ENCODE measurements around the gene GPR37L1.

DNA sequence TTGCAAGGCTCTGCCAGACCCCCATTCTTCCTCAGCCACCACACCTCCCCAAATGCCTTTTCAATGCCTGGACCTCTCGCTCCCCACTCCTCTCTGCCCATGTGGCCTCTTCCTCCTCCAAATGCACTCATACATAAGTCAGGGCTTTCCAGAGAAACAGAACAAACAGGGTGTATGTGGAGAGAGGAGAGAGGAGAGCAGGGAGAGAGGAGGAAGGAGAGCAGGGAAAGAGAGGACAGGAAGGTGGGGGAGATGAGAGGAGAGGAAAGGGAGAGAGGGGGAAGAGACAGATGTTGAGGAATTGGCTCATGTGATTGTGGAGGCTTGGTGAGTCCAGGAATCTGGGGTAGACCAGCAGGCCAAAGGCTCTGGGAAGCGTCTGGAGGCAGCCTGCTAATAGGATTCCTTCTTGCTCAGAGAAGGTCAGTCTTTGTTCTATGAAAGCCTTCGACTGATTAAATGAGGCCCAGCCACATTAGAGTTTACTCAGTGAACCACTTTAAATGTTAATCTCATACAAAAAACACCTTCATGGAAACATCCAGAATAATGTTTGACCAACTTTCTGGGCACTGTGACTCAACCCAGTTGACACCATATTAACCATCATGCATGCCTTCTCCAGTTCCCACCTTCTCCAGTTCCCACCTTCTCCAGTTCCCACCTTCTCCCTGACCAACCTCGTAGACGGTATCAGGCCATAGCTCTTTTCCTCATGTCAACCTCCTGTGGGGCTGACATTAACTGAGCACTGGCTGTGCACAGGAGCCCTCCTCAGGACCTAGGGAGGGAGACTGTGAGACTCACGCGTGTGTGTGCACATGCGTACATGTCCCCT, 59.5 kb downstream of the GPR37L1 start:
- no peak for TF ChIP-seq POLR2A (IDR thresholded peaks at IDR 0.05)
- TF ChIP-seq, protein P1, sequence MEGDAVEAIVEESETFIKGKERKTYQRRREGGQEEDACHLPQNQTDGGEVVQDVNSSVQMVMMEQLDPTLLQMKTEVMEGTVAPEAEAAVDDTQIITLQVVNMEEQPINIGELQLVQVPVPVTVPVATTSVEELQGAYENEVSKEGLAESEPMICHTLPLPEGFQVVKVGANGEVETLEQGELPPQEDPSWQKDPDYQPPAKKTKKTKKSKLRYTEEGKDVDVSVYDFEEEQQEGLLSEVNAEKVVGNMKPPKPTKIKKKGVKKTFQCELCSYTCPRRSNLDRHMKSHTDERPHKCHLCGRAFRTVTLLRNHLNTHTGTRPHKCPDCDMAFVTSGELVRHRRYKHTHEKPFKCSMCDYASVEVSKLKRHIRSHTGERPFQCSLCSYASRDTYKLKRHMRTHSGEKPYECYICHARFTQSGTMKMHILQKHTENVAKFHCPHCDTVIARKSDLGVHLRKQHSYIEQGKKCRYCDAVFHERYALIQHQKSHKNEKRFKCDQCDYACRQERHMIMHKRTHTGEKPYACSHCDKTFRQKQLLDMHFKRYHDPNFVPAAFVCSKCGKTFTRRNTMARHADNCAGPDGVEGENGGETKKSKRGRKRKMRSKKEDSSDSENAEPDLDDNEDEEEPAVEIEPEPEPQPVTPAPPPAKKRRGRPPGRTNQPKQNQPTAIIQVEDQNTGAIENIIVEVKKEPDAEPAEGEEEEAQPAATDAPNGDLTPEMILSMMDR (IDR thresholded peaks at IDR 0.05), result no peak

Measured in testis (tissue), 2 donors.